GM19023 (cell line): ENCODE measurements around the gene NEGR1.

Experiments
- ATAC-seq: cut with Tn5 transposase; IDR thresholded peaks from one replicate; pipeline ENCODE4 v1.9.1; 2021; ENCODE audit warnings: mild to moderate bottlenecking, moderate library complexity; ENCODE audit not compliant: unreplicated experiment

NEGR1 gene

DNA sequence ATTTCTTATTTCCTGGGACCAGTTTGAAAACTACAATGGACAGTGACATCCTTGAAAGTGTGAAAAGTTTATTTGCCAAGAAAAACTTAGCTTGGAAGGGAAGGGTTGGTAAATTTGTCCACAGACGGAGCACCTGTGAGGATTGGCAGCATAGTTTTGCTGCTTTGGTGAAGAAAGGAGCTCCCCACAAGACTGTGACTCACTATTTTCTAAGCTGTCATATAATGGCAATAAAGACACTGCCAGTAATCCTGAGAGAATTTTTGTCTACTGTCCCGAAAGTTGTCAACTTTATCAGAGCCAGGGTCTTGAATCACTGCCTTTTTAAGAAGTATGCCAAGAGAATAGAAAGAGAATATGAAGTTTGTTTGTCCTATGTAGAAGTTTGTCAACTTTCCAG, 230.8 kb downstream of the NEGR1 start:
- ATAC-seq, result no peak

DNA sequence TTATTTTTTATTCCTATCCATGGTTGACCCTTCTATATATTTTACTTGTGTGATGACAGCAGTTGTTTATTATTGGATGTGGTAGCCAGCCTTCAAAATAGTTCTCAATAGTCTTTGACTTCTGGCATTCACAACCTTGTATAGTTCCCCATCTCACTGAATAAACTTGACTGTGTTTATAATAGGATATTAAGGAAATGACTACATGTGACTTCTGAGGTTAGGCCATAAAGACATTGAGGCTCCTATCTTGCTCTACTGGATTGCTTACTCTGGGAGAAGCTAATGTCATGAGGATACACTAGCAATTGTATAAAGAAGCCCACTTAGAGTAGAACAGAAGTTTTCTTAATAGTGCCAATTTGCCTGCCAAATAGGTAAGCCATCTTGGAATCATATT, 231.8 kb downstream of the NEGR1 start:
- no peak for ATAC-seq

DNA sequence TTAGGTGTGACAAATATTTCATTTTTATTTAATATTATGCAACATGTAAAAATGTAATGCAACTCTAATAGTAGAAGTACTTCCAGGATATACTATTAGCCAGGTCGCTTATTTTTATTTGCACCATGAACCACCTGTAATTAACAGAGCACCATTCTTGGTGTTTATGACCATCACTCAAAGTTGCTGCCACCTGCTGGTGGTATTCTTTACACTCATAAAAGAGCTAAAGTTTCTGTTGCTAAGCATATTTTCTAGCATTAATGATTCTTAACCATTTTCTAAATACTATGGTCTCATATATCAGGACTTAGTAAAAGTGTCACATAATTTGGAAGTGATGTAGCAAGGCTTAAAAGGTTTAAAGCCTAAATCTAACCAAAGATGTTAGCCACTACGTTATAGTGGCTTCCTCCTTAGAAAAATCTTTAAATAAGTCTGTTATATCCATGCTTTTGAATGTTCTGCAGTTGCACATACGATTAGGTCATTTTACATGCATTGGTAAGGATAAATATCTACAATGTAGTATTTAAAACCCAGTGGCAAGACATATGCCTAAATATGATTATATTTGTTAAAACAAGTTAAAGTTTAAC, 244.5 kb downstream of the NEGR1 start:
- no peak for ATAC-seq

DNA sequence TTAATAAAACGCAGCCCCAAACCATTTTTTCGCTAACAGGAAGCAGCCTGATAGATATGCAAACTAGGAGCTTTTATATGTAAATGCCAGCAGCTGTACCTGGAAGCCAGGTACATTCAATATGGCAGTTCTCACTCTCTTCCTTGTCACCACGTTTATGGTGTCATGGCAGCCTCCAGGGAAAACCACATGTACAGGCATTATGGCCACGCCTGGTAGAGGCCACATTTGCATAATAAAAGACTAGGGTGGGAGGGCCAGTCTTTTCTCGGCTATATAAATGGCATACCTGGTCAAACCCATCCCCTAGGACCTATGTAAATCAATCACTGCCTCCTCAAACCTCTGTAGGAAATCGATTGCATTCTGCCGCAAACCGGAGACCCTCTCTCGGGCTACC, 247.5 kb downstream of the NEGR1 start:
- ATAC-seq, result no peak

DNA sequence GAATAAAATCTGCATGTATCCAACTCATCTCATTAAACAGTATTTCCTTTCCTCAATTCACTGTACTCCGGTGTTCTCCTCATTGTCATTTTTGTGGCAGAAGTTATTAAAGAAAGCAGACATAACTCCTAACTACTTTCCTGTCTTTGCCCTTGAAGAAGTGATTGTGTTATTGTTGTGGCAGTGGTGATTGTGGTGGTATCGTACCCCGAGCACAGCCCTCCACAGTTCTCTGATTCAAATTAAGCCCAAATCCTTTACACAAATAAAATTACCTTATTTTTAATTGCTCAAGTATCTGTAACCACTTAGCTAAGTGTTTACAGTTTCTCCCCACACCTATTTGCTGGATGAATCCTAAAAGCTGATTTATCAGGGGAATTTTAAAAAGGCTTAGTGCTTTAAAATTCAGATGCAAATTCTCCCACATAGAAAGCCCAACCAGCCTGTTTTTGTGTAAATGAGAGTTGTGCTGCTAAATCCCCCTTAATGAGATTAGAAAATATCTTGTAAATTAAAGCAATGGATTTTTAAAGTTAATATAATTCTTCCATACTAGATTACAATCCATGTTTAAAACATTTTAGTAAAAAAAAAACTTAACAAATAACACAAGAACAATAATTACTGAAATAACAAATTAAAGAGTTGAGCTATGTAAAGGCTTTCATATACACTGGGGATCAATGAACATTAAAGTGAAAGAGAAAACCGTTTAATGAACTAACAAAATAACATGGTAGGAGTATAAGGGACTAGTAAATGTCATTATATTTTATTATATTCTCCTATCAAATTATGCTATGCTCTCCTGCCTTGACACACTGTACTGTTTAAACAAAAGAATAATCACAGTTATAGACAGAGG, 259.0 kb downstream of the NEGR1 start:
- no peak for ATAC-seq

DNA sequence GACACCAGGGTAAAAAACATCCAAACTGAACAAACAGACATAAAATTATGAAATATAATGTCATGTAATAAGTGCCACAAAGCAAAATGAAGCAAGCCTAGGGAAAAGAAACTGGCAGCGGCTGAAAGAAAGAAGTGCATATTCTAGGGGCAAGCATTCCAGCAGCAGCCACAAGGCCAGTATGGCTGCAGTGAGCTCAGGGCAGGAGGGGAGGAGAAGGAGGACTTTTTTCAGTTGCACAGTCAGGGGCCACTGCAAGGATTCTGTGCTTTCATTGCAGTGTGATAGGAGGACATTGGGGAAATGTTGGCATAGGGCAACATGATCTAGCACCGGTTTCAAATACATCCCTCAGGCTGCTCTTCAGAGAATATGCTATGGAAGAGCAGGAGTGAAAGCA, 263.8 kb downstream of the NEGR1 start:
- no peak for ATAC-seq

DNA sequence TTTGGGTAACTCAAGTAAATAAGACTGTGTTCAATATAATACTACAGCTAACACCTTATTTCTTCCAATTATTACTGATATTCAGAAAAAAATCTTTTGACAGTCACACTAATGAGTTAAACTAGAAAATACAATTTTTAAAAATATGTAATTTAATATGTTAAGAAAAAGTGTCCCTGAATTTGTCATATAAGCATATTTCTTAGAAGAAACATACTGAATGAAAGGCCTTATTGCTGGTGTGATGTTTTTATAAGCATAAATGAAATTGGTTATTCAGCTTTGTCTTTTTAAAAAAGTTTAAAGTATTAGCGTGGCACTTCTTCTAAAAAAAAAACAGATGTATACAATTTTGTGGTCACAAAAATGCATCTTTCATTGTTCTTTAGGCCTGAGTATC, 267.3 kb downstream of the NEGR1 start:
- no peak for ATAC-seq

DNA sequence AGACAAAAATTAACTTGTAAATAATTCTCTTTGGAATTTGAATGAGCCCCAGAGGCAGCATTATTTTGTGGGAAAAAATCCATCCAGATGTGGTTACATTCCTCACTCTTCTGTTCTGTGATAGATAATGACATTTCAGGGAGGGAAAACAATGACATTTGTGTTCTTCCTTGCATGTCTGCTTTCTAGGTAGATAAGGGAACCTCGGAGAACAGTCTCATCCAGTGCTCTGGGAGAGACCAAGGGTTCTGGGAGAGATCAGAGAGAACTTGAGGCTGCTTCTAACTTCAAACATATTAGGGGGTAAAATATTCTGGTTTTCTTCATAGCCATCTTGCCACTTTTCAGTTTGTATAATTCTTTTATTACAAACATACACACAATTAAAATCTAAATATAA, 269.2 kb downstream of the NEGR1 start:
- no peak for ATAC-seq

DNA sequence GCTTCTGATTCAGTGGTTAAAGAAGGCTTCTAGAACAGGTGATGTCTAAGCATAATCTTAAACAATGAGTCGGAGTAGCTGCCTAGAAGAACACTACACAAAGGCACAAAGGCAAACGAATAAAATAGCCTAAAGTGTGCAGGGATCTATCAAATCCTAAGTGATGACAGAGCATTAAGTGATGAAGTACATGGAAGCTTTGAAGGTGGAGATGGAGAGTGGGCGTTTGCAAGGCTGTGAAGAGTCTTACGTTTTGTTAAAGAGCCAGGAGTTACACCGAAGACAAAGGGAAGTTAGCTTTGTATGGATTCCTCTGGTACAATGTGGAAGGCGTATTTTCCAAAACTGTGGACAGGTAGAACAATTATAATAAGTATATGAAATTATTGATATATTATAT, 270.6 kb downstream of the NEGR1 start:
- no peak for ATAC-seq

DNA sequence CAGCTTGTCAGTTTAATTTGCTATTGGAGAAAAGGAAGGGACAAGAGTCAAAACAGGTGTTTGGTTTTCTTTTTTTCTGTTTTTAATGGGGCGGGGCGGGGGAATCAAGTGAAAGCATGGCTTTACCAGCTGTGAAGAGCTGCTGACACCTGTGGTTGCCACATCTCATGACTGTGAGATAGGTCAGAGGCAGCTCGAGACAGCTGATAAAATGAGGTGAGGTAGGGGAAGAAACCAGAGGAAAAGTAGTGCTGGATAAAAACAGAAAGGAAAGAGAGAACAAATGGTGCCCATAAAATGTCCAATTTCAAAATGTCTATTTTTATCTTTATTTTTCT, 272.3 kb downstream of the NEGR1 start:
- ATAC-seq, result no peak

DNA sequence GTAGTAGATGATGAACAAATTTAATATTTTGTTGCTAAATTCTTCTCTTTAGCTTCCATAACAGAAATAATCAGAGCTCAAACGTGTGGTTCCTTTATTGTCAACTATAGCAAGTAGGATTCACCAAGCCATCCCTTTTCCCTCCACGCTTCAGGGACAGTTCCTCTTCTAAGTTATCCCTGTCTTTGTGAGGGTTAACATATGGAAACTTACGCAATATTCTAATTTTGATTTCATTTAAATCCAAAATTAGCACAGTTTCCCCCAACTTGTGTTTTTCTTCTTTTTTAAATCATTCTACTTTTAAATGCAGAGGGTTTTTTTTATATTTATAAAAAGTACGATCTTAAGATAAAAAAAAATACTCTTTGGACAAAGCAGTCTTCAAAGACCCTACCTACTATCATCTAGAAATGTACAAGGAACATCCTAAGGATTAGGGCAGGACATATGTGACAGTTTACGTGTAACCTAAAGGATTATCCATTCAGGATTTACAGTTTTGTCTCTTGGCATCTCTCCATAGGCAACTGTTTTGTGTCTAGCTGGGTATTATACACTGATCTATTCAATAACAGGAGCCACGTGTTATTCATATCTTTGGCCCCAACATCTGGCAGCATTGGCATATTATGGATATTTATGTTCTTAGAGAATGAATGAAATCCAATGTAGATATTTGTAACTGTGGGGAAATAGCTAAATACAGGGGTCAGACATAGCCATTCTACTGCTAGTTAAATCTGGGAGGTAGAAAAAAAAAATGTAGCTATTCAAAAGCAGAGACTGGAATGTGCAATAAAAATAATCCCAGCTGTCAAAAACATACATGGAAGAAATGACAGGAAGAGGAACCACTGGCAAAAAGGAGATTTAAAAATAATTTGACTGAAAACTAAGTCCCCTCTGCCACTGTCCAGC, 272.9 kb downstream of the NEGR1 start:
- no peak for ATAC-seq

DNA sequence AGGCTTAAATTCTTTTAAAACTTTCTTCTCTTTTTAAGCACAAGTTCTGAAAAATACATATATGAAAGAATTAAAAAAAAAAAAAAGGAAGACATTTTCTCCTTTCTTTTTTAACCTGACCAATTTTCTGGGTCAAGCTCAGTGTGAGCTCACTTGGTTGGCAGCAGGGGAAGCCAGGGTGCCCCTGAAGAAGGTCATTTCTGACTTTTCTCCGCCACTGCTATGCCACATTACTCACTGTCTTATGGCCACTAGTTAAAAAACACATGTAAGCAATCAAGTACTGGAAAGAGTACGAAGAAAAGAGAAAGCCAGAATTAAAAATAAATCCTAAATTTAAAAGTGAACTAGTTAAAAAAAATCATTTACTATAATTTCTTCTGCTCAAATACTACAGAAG, 275.0 kb downstream of the NEGR1 start:
- no peak for ATAC-seq

DNA sequence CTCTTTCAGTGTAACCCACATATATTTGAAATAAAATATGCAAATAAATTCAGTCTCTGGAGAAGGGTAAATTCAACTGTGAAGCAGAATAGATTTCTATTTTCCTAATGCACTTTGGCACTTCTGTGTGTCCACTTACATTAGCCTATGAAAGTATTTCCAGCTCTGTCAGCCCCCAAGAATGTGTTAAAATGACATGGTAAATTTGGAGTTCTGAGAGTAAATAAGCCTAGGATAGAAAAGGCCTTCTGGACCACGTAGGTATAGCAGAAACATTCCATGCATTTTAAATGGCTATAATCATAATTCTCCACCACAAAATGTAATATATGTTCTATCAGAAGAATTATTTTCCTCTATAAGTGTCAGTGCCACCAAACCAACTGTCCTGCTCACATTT, 276.2 kb downstream of the NEGR1 start:
- no peak for ATAC-seq

DNA sequence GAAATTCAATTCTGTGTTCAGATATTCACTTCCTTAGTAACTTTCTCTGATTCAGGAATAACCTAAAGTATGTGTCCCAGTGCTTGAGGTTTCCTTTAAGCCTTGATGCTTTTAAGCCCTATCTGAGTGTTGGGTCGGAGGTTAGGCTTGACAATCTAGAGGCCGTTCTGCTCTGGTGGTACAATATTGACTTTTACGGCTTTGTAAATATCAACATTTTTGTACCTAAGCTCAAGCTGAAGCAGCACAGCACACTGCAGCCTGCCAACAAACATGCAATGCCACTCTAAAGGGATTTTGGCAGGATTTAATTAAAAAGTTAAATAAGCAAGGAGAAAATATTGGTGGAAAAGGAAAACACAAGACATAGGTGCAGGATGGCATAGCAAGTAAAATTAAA, 279.2 kb downstream of the NEGR1 start:
- ATAC-seq, result no peak

DNA sequence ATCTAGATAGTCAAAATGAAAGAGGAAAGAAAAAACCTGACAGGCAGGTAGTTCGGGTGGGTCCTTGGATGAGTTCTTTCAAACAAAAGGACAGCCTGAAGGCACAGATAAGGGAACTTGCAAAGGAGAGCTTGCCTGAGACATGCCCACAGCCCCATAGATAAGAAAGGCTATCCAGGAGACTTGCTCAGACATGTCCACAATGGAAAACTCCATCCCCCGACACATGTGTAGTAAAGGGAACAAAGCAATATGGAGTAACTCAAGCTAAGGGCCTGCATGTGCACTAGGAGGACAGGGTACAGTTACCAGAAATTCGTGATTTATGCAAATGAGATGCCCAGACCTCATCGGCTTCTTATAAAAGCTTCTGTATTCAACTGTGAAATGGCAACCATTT, 281.5 kb downstream of the NEGR1 start:
- no peak for ATAC-seq

DNA sequence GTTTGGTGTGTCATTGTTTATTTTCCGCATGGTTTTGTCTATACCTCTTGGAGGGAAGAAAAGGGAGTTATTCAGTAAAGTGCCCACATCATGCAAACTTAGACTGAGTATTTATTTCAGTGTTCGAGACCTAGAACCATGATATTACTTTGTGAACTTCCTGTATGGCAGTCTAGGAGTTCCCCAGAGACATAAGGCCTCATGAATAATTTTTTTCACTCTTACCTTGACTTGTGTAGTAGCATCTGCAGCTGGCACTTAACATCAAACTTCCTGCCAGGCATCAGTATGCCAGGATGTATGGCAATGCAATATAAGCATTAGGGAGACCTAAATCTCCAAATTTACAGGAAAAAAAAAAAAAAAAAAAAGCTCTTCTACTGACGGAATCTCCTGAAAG, 287.7 kb downstream of the NEGR1 start:
- no peak for ATAC-seq

DNA sequence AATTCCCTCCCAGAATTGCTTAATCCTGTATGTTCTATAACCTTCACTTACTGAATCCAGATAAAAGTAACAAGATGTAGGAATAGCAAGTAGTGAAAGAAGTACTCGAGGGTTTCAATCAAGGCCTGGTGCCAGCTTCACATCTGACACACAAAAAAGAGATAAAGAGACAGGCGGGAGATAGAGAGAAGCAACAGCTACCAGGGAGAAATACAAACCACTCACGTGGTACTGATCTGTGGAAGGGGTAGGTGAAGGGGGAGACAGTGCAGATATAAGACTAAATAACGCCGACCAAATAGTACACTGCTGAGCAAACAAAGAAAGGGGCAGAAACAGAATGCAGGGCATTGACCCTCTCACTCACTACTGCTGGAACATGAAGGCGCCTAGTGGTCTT, 295.2 kb downstream of the NEGR1 start:
- no peak for ATAC-seq

DNA sequence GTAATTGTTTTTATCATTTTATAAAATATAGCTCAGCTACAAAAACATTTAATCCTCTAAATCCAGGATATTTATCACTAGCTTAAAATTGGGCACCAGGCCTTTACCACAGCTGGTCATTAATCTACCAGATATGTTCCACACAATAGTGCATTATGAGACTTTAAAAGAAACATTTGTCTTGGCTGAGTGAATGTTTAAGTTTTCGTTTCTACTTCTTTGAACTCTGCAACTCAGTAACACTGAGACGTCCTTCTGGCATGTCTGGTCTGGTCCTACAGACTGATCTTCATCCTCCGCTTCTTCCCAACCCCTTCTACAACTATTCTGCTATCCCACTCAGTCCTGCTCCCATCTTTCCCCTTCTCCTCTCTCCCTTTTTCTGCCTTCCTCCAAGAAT, 296.2 kb downstream of the NEGR1 start:
- ATAC-seq, result no peak

DNA sequence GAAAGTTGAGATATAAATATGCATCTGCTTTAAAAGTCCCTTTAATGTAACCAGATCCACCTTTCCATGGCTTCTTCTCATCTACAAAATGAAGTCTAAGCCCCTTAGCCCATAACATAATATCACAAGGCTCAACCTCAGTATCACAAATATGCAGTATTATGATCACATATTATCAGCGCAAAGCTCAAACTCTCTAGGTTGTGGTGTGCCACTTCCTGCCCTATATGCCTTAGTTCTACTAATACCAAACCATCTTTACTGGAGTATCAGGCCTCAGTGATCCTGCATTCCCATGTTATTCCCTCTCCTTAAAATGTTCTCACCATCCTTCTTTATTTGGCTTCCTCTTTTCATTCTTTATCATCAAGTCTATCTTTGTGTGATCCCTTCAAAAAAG, 301.8 kb downstream of the NEGR1 start:
- no peak for ATAC-seq

DNA sequence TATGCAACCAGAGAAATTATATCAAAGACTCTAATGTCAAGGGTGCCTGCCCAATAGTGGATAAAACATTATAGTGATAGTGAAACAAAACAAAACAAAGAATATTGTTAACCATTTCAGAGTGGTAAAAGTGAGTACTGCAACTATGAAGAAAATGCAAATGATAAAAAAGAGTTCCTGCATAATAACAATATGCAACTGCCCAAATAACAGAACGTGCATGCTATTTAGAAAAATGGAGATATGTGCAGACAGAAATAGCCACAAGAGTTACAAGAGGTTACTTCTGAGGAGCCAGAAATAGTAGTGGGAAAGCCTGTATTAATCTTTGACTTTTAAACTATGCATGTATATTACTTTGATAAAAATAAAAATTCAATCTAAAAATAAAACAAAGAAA, 302.5 kb downstream of the NEGR1 start:
- ATAC-seq, result no peak

DNA sequence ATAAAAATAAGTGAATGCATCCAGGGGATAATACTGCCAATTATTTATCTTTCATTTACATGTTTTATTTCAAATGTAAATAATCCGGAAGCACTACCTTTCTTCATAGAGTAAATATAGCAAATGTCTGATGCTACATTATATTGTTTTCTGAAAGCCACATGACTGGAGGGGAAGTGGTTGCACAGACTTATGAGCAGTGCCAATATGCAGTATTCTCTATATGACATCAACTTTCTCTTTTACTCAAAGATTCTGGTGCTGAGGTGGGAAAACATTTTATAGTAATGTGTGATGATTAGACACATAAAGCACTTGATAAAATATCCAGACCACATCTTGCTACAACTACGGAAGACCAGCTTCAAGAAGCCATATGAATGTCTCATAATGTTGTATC, 314.7 kb downstream of the NEGR1 start:
- no peak for ATAC-seq

DNA sequence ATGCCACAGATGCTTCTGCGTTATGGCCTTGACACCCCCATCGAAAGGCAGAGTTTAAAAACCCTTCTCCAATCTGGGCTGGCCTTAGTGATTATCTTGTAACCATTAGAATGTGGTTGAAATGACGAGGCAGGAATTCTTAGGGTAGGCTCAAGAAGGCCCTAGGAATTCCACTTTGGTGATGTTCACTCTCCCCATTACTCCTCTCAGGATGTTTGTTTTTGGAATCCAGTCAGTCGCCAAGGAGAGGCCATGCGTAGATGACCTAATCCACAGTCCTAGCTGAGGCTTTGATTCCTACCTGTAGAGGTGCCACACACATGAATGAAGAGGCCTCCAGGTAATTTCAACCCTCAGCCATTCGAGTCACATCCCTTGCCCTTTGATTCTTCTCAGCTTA, 318.2 kb downstream of the NEGR1 start:
- no peak for ATAC-seq
